ENCODE measurements around the gene PRDX5. TPM values are rescaled to one million over a fixed set of nuclear protein-coding genes. Genes with fewer than 3 reads are reported as not detected.

Gene PRDX5
- total RNA-seq, 1 experiment from 2014 or later = 255 TPM

- no peak for DNase-seq (ENCODE audit: low spot score)
- Mint-ChIP-seq H3K27me3 (ENCODE audit: low read depth) (peaks cover 37% of the 10 kb centered on the region), H3K9me3 (no peaks in the 10 kb centered on the region), H3K4me3 (no peak overlapping the region), H3K36me3 (peaks cover 3% of the 10 kb centered on the region), H3K27ac (no peak overlapping the region; the same call in 1 of the 2 replicates), H3K4me1 (peaks cover 16% of the 10 kb centered on the region)
- CTCF ChIA-PET = interaction anchor here (0.7 to 5.6 kb wide), 31 partner anchors 7 to 369 kb away, joined by 3 to 151 read pairs (median 7); partner anchors contain the start of genes BAD, FERMT3, GPR137 and KCNK4
- POLR2A ChIA-PET = interaction anchor here (1.0 to 2.6 kb wide), 5 partner anchors 14 to 71 kb away, joined by 3 to 25 read pairs (median 6); partner anchors contain the start of genes PRDX5 and TRMT112
- TF ChIP-seq CREM (CRISPR knock-in tag; IDR thresholded peaks at IDR 0.05) (no peak), E2F4 (CRISPR knock-in tag; IDR thresholded peaks at IDR 0.05; ENCODE audit: borderline replicate concordance, low read depth) (no peak), ZNF396 (CRISPR knock-in tag; IDR thresholded peaks at IDR 0.05; ENCODE audit: borderline replicate concordance) (no peak), TCF7 (CRISPR knock-in tag; IDR thresholded peaks at IDR 0.05; ENCODE audit: low read depth) (no peak), AFF4 (CRISPR knock-in tag; IDR thresholded peaks at IDR 0.05; ENCODE audit: borderline replicate concordance) (no peak), USF2 (CRISPR knock-in tag; IDR thresholded peaks at IDR 0.05) (no peak), ZNF263 (CRISPR knock-in tag; IDR thresholded peaks at IDR 0.05; ENCODE audit: low read depth) (no peak), EMX1 (CRISPR knock-in tag; IDR thresholded peaks at IDR 0.05) (no peak), PRDM15 (CRISPR knock-in tag; IDR thresholded peaks at IDR 0.05) (no peak), ZSCAN18 (CRISPR knock-in tag; IDR thresholded peaks at IDR 0.05) (no peak), NR1H2 (CRISPR knock-in tag; IDR thresholded peaks at IDR 0.05) (no peak), ESRRA (CRISPR knock-in tag; IDR thresholded peaks at IDR 0.05; ENCODE audit: borderline replicate concordance) (no peak), ZNF423 (CRISPR knock-in tag; IDR thresholded peaks at IDR 0.05) (no peak), ELF4 (CRISPR knock-in tag; IDR thresholded peaks at IDR 0.05; ENCODE audit: low read depth) (no peak), ZNF532 (CRISPR knock-in tag; IDR thresholded peaks at IDR 0.05; ENCODE audit: borderline replicate concordance) (no peak), PRRX2 (CRISPR knock-in tag; IDR thresholded peaks at IDR 0.05) (no peak)
- ATAC-seq = no peak
These were observed 14.6 kb upstream of the PRDX5 start for GRCh38 chr11:64303109-64304031.
